CD14-positive monocyte (primary cell): ENCODE results near the gene NUPR1. TPM values are rescaled to one million over a fixed set of nuclear protein-coding genes. Genes with fewer than 3 reads are reported as not detected.
A peak's percentile ranks its signal among the peaks of the same experiment; 100 is the strongest.

ENCODE experiments used
- DNase-seq, 3 donors: peaks; one replicate each; pipeline ENCODE4 v3.0.0-alpha.2; 2011 to 2022
- H2AFZ ChIP-seq: 2 replicates; pipeline ENCODE4 v1.6.0; 2012; ENCODE audit warnings: mild to moderate bottlenecking, low read depth, low read length, inconsistent platforms; ENCODE audit not compliant: insufficient read depth, poor library complexity, severe bottlenecking
- H3K27ac ChIP-seq, 2 donors: 1 replicate in 1 of 2; 2 replicates in 1 of 2; pipeline ENCODE4 v1.5.1; 2012 to 2013; ENCODE audit warnings: low read length in 2 of 2, control low read depth in 1 of 2, inconsistent platforms in 1 of 2, low read depth in 1 of 2, mild to moderate bottlenecking in 1 of 2
- H3K27me3 ChIP-seq, 2 donors: one replicate each; pipeline versions ENCODE4 v1.6.0 to v1.6.1; 2011 to 2013; ENCODE audit warnings: low read length in 2 of 2; ENCODE audit not compliant: control insufficient read depth in 2 of 2, insufficient read depth in 2 of 2
- H3K36me3 ChIP-seq, 2 donors: replicated peaks in 1 of 2; 1 replicate in 1 of 2; 2 replicates in 1 of 2; pipeline versions ENCODE4 v1.5.1 to v1.6.1; 2012 to 2013; ENCODE audit warnings: low read length in 2 of 2, control low read depth in 1 of 2, inconsistent platforms in 1 of 2, mild to moderate bottlenecking in 1 of 2; ENCODE audit not compliant: insufficient read depth in 2 of 2, control insufficient read depth in 1 of 2
- H3K4me1 ChIP-seq, 2 donors: 1 replicate in 1 of 2; 2 replicates in 1 of 2; pipeline versions ENCODE4 v1.5.1 to v1.6.1; 2012 to 2013; ENCODE audit warnings: low read length in 2 of 2, control low read depth in 1 of 2, inconsistent platforms in 1 of 2, mild to moderate bottlenecking in 1 of 2, moderate library complexity in 1 of 2; ENCODE audit not compliant: insufficient read depth in 2 of 2, control insufficient read depth in 1 of 2
- H3K4me2 ChIP-seq: replicated peaks from 2 replicates; pipeline ENCODE3; 2012; ENCODE audit warnings: low read length, moderate library complexity, mild to moderate bottlenecking; ENCODE audit not compliant: poor library complexity, severe bottlenecking; ENCODE audit errors: extremely low read depth
- H3K4me3 ChIP-seq, 3 experiments: fragments of 200-600 bp in 1 of 3; sonication (generic) in 1 of 3; replicated peaks in 1 of 3; 1 replicate in 2 of 3; 2 replicates in 1 of 3; pipeline ENCODE4 v1.5.1; 2011 to 2013; ENCODE audit warnings: low read length in 3 of 3, mild to moderate bottlenecking in 3 of 3, control low read depth in 2 of 3, low read depth in 2 of 3, inconsistent platforms in 1 of 3, moderate library complexity in 1 of 3
- H3K79me2 ChIP-seq: 2 replicates; pipeline ENCODE4 v1.6.0; 2012; ENCODE audit warnings: mild to moderate bottlenecking, control low read depth, inconsistent platforms, low read length, moderate library complexity; ENCODE audit not compliant: insufficient read depth
- H3K9ac ChIP-seq: 2 replicates; pipeline ENCODE4 v1.6.0; 2017; ENCODE audit warnings: low read length, mild to moderate bottlenecking; ENCODE audit not compliant: insufficient read depth, poor library complexity, severe bottlenecking
- H3K9me3 ChIP-seq, 2 donors: replicated peaks in 1 of 2; 1 replicate in 1 of 2; 2 replicates in 1 of 2; pipeline versions ENCODE4 v1.5.1 to v1.6.1; 2012 to 2013; ENCODE audit warnings: low read length in 2 of 2, control low read depth in 1 of 2; ENCODE audit not compliant: control insufficient read depth in 1 of 2, insufficient read depth in 1 of 2
- H4K20me1 ChIP-seq: 2 replicates; pipeline ENCODE4 v1.6.0; 2012; ENCODE audit warnings: mild to moderate bottlenecking, low read length, control low read depth, moderate library complexity; ENCODE audit not compliant: insufficient read depth
- H3K27ac Mint-ChIP-seq, 7 donors: one replicate each; pipeline ENCODE4 v1.8.0; 2020; ENCODE audit warnings: mild to moderate bottlenecking in 7 of 7, mixed read lengths in 7 of 7, moderate library complexity in 6 of 7, inconsistent platforms in 2 of 7
- H3K27me3 Mint-ChIP-seq, 3 donors: one replicate each; pipeline ENCODE4 v1.8.0; 2021 to 2022; ENCODE audit warnings: low read depth in 3 of 3, mild to moderate bottlenecking in 3 of 3, mixed read lengths in 3 of 3, moderate library complexity in 3 of 3, inconsistent platforms in 1 of 3
- H3K36me3 Mint-ChIP-seq, 2 donors: one replicate each; pipeline ENCODE4 v1.8.0; 2020; ENCODE audit warnings: mixed read lengths in 2 of 2, inconsistent platforms in 1 of 2, mild to moderate bottlenecking in 1 of 2
- H3K4me1 Mint-ChIP-seq: one replicate; pipeline ENCODE4 v1.8.0; 2020; ENCODE audit warnings: mild to moderate bottlenecking, mixed read lengths
- H3K4me3 Mint-ChIP-seq, 2 donors: one replicate each; pipeline ENCODE4 v1.8.0; 2020; ENCODE audit warnings: mild to moderate bottlenecking in 2 of 2, mixed read lengths in 2 of 2, moderate library complexity in 1 of 2
- H3K9me3 Mint-ChIP-seq, 7 donors: one replicate each; pipeline ENCODE4 v1.8.0; 2020 to 2022; ENCODE audit warnings: mixed read lengths in 7 of 7, mild to moderate bottlenecking in 6 of 7, moderate library complexity in 6 of 7, inconsistent platforms in 2 of 7
- CTCF ChIP-seq: fragments of 200-600 bp; IDR thresholded peaks from one replicate; pipeline ENCODE4 v1.8.0; 2022; ENCODE audit warnings: antibody characterized with exemption, mild to moderate bottlenecking
- WGBS: methylation state at CpG from one replicate; pipeline ENCODE4 v1.1.5; 2013; ENCODE audit warnings: missing lambda C conversion rate; ENCODE audit not compliant: insufficient coverage; 5-methylcytosine and 5-hydroxymethylcytosine counted together
- intact Hi-C, 2 donors: fragments of 100-400 bp; cut with micrococcal nuclease; formaldehyde crosslinking; loops; one replicate each; pipeline versions ENCODE4 v1.15.0 to v1.15.1; 2023
- polyA plus RNA-seq, 3 donors: library from polyadenylated mRNA; depleted of rRNA in 1 of 3; unstranded in 2 of 3; stranded (reverse) in 1 of 3; fragments of 300-500 nt in 2 of 3; fragments of >200 nt in 1 of 3; fragmentation: Illumina TruSeq in 2 of 3; gene quantifications; 1 replicate in 2 of 3; 2 replicates in 1 of 3; pipeline ENCODE4 v1.2.3, GENCODE V29; 2012 to 2021

NUPR1 gene
- polyA plus RNA-seq, 3 donors = 0.01 to 1.9 TPM; not detected in 1

- Histone ChIP-seq H3K4me3 (no peak overlapping the region), H4K20me1 (no peaks in the 10 kb centered on the region), H3K4me2 (no peak overlapping the region), H3K9me3 (no peaks in the 10 kb centered on the region), H2AFZ (no peak overlapping the region), H3K4me1 (peaks cover 0 to 7% of the 10 kb centered on the region in 2 donors), H3K79me2 (no peaks in the 10 kb centered on the region), H3K9ac (no peak overlapping the region), H3K27me3 (no peaks in the 10 kb centered on the region), H3K27ac (no peak overlapping the region), H3K36me3 (no peaks in the 10 kb centered on the region)
- Mint-ChIP-seq H3K4me3 (no peak overlapping the region), H3K36me3 (no peaks in the 10 kb centered on the region), H3K9me3 (no peaks in the 10 kb centered on the region), H3K27ac (peak overlapping the region in 1 of 7 donors; percentile 70), H3K4me1 (peaks cover 7% of the 10 kb centered on the region), H3K27me3 (peaks cover 0 to 4% (median 0%) of the 10 kb centered on the region in 3 donors)
- DNase-seq = no peak
- WGBS = 93% methylated on average over 9 of the region's 12 CpGs
- intact Hi-C loops = no loop called here
- no peak for TF ChIP-seq CTCF
Observed at GRCh38 chr16:28513484-28514181, 25.1 kb downstream of the NUPR1 start.

- Histone ChIP-seq H3K36me3 (no peaks in the 10 kb centered on the region), H3K9me3 (no peaks in the 10 kb centered on the region), H3K4me3 (no peak overlapping the region), H3K4me2 (no peak overlapping the region), H3K9ac (no peak overlapping the region), H3K79me2 (no peaks in the 10 kb centered on the region), H3K4me1 (peaks cover 14 to 21% of the 10 kb centered on the region in 2 donors), H3K27ac (no peak overlapping the region), H2AFZ (no peak overlapping the region), H4K20me1 (no peaks in the 10 kb centered on the region), H3K27me3 (no peaks in the 10 kb centered on the region)
- no peak for DNase-seq
- H3K27me3 Mint-ChIP-seq = peaks cover 0 to 6% (median 2%) of the 10 kb centered on the region in 3 donors
- H3K9me3 Mint-ChIP-seq = no peaks in the 10 kb centered on the region
- H3K4me1 Mint-ChIP-seq = peaks cover 22% of the 10 kb centered on the region
- peak overlapping the region in 2 of 7 donors; percentile 20 to 66 for H3K27ac Mint-ChIP-seq
- intact Hi-C loops = no loop called here
- no peak overlapping the region for H3K4me3 Mint-ChIP-seq
- WGBS = 91% methylated on average over 14 of the region's 21 CpGs
- TF ChIP-seq CTCF = no peak
- no peaks in the 10 kb centered on the region for H3K36me3 Mint-ChIP-seq
Observed at GRCh38 chr16:28511801-28512789, 26.7 kb downstream of the NUPR1 start.
